GM19395 (cell line): ENCODE measurements around the gene ZNF253.
"Not testable (repeated sequence)": the region's sequence is repeated elsewhere in the genome, so short reads cannot be mapped to it uniquely, and the experiment has no call there.

Source experiments
- ATAC-seq: cut with Tn5 transposase; IDR thresholded peaks from one replicate; pipeline ENCODE4 v1.9.1; 2021; ENCODE audit warnings: mild to moderate bottlenecking, moderate library complexity; ENCODE audit not compliant: unreplicated experiment

ZNF253 gene

DNA sequence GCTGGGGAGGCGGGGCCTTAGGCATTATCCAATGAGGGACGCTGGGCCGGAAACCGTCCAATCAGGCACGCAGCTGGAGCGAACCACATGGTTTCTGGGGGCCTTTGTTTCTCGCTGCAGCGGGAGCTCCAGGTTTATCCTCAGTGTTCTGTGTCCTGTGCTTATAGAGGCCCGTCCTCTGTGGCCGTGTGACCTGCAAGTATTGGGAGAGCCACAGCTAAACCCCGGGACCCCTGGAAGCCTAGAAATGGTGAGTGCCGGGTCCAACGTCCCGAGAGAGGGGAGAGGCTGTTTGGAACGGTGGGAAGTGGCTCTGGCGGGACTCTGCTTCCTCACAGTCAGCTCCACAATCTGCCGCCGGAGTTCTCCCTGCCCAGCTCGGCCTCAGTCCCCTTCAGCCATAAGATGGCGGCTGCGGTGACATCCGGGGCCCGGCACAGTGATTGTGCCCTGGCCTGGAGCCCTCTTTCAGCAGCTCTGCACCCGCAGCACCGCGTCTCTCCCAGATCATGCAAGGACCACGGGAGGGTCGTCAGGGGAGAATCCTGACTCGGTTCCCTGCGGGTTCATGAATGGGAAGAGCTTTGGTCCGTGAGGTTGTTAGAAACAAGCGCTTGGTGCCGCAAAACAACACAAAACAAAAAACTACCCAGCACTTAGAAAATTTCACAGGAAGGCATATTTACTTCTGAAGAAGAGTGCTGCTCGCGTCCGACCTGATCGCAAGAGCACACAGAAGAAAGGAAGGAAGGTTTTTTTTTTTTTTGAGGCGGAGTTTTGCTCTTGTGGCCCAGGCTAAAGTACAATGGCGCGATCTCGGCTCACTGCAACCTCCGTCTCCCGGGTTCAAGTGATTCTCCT, at the start of gene ZNF253:
TSS of gene ZNF253 (plus strand) at position 133 of the 861 bp plus-strand sequence. CDS start at position 248, 115 bp downstream.
- peak; percentile 97 for ATAC-seq

DNA sequence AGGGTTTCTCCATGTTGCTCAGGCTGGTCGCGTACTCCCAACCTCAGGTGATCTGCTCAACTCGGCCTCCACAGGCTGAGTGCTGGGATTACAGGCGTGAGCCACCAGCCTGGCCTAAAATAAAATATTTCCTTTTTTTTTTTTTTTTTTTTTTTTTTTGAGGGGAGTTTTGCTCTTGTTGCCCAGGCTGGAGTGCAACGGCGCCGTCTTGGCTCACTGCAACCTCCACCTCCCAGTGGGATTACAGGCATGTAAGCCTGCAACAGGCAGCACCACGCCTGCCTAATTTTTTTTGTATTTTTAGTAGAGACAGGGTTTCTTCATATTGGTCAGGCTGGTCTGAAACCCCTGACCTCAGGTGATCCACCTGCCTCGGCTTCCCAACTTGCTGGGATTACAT, 49.0 kb upstream of the ZNF253 start:
- no peak for ATAC-seq

DNA sequence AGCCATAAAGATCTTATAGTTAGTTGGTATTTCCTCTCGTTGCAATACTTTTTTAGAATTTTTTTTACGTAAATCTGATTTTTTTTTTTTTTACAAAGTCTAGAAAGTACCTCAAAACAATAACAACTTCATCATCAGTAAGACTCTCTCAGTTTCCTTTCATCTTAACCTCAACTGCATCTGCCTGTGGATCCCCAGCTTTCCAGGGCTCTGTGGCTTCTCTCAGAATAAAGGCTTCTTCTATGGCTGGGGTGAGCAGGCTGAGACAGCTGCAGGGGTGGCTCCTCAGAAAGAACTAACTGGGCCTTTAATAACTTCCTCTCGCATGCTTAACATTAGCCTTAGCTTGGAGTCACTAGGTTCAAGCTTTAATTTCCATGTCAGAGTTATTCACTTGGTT, 48.3 kb upstream of the ZNF253 start:
- no peak for ATAC-seq

DNA sequence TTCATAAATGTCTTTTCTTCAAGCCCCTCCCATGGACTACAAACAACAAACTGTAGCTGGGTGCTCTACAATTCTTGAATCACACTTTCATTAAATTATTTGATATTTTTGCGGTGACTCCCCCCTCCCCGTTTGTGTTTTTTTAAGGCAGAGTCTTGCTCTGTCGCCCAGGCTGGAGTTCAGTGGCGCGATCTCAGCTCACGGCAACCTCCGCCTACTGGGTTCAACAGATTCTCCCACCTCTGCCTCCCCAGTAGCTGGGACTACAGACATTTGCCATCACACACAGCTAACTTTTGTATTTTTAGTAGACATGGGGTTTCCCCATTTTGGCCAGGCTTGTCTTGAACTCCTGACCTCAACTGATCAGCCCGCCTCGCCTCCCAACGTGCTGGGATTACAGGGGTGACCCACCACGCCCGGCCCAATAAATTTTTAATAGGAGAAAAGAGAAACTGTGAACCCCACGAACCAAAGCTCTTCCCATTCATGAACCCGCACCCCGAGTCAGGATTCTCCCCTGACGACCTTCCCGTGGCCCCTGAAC, 44.8 kb upstream of the ZNF253 start:
- peak; percentile 12 for ATAC-seq

DNA sequence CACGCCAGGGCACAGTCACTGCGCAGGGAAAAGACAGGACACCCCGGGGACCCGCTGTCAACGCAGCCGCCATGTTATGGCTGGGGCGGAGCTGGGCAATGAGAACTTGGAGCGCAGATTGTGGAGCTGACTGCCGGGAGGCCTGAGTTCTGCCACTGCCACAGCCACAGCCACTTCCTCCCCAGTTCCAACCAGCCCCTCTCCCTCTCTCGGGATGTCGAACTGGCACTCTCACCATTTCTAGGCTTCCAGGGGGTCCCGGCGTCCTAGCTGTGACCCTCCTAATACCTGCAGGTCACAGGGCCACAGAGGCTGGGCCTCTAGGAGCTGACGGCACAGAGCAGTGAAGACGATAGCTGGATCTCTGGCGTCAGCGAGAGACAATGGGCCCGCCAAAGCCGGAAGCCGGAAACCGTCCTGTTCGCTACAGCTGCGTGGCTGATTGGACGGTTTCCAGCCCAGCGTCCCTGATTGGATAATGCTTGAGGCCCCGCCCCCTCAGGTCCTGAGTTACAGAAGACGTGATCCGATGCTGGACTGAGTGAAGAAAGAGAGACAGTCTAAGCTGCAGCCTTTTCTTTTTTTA, 44.2 kb upstream of the ZNF253 start, which contains the start of gene ZNF506:
TSS of gene ZNF506 (minus strand) at position 385 of the 586 bp plus-strand sequence. CDS start at position 238, 147 bp downstream.
- ATAC-seq, result peak; percentile 93

DNA sequence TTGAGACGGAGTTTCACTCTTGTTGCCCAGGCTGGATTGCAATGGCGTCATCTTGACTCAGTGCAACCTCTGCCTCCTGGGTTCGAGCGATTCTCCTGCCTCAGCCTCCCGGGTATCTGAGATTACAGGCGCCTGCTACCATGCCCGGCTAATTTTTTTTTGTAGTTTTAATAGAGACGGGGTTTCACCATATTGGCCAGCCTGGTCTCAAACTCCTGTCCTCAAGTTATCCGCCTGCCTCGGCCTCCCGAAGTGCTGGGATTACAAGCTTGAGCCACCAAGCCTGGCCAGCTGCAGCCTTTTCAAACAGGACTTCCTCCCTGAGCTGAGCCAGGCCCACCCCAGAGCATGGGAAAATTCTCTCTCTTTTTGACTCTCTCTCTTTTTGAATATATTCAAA, 43.7 kb upstream of the ZNF253 start:
- ATAC-seq, result peak; percentile 11

DNA sequence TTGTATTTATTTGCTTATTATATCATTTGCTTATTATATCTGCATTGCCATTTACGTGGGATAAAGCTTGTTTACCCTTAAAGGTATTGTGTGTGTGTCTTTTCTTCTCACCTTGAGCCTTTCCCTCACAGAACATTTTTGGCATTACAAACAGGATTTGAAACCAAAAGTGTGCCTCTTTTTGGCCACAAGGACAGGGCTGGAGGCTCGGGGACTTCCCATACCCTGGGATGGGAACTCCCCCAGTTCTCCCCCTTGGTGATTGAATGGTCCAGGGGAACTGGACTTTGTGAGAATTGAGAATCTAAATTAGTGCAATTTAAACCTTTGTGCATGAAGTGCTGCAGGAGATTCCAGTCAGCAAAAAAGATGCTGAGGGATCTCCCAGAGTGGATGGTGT, 41.8 kb upstream of the ZNF253 start:
- ATAC-seq, result no peak

DNA sequence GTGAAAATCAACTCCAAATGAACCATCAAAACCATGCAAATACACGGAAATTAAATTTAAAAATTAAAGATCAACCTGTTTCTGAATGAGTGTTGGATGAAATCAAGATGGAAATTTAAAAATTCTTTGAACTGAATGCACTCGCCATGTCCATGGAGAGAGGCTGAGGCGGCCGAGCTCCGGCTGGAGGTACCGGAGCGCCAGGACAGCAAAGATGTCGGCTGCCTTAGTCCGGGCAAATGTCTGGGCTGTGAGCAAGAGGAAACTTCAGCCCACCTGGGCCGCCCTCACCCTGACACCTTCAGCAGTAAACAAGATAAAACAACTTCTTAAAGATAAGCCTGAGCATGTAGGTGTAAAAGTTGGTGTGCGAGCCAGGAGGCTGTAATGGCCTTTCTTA, 38.8 kb upstream of the ZNF253 start:
- ATAC-seq, result no peak

DNA sequence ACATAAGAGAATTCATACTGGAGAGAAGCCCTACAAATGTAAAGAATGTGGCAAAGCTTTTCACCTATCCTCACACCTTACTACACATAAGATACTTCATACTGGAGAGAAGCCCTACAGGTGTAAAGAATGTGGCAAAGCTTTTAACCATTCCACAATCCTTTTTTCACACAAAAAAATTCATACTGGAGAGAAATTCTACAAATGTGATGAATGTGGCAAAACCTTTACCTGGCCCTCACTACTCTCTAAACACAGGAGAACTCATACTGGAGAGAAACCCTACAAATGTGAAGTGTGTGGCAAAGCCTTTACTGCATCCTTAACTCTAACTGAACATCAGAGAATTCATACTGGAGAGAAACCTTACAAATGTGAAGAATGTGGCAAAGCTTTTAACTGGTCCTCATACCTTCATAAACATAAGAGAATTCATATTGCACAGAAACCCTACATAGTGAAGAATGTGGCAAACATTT, 30.1 kb upstream of the ZNF253 start:
- ATAC-seq, result no peak

DNA sequence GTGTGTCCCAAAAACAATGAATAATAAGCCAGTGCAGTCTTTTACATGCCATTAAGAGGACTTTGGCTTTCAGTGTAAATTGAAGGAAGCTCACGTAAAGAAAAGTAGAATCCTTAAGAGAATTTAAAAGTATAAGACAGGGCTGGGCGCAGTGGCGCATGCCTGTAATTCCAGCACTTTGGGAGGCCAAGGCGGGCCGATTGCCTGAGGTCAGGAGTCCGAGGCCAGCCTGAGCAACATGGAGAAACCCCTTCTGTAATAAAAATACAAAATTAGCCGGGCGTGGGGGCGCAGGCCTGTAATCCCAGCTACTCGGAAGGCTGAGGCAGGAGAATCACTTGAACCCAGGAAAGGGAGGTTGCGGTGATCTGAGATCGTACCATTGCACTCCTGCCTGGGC, 17.9 kb upstream of the ZNF253 start:
- no peak for ATAC-seq

DNA sequence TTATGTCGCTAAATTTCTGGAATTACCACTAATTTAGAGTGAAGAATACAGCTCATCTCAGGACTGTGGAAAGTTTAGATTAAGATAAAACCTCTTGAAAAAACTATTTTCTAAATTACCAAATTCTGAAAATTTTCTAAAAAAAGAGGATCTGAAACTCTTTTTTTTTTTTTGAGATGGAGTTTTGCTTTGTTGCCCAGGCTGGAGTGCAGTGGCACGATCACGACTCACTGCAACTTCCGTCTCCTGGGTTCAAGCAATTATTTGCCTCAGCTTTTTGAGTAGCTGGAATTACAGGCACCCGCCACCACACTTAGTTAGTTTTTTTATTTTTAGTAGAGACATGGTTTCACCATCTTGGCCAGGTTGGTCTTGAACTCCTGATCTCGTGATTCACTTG, 16.6 kb upstream of the ZNF253 start:
- no peak for ATAC-seq

DNA sequence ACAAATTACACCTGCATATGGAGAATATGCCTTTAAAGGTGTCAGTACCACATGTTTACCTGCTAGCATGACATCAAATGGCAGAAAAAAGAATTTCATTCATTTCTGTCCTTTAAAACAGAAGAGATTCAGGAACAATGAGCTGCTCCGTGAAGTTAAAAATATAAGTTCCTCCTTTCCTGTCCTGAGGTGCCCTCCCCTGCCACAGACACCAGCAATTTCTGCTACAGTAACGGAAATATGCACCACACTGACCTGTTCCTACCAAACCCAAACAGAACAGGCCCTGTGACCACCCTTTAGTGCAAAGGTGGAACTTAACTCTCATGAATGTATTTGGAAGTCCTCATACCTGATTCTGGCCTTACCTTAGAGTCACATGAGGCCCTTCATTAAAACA, 13.9 kb upstream of the ZNF253 start:
- ATAC-seq, result not testable (repeated sequence)

DNA sequence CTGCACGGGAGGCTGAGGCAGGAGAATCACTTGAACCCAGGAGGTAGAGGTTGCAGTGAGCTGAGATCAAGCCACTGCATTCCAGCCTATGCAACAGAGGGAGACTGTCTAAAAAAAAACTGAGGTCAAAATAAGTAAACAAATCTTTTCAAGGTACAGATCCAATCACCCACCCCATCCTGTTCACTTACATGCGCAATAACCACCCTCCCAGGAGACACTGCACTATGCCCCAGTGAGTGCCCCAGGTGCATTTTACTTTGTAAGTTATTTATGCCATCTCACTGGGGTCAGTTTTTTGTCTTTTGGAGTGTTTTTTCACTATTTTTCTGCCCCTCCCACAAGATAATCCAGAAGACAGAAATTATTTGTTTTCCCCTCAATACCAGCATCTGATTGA, 6.9 kb upstream of the ZNF253 start:
- ATAC-seq, result no peak

DNA sequence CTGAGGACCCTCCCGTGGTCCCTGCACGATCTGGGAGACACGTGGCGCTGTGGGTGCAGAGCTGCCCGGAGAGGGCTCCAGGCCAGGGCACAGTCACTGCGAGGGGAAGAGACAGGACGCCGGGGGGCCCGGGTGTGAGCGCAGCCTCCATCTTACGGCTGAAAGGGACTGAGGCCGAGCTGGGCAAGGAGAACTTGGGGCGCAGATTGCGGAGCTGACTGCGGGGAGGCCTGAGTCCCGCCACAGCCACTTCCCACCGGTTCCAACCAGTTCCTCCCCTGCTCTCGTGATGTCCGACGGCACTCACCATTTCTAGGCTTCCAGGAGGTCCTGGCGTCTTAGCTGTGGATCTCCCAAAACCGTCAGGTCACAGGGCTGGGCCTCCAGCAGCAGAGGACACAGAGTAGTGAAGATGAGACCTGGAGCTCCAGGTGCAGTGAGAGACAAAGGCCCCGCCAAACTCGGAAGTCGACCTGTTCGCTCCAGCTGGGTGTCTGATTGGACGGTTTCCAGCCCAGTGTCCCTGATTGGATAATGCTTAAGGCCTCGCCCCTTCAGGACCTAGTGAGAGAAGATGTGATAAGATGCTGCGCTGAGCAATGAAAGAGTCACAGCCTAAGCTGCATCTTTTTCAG, 4.8 kb upstream of the ZNF253 start:
- no peak for ATAC-seq

DNA sequence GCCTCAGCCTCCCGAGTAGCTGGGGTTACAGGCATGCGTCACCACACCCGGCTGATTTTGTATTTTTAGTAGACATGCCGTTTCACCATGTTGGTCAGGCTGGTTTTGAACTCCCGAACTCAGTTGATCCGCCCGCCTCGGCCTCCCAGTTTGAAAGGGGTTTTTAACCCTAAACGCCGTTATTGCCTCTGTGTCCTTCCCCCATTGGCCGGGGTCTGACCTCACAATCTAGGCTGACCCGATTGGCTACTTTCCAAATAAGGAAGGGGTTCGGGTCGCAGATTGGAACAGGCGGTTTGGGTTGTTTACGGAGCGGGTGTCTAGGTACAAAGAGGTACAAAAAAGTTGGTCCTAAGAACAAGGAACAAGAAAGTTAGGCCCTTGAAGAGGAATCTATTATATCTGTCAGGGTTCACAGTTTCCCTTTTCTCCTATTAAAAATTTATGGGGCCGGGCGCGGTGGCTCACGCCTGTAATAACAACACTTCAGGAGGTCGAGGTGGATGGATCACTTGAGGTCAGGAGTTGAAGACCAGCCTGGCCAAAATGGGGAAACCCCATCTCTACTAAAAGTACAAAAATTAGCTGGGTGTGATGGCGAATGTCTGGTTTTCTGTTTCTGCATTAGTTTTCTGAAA, 1.0 kb downstream of the ZNF253 start:
- no peak for ATAC-seq

DNA sequence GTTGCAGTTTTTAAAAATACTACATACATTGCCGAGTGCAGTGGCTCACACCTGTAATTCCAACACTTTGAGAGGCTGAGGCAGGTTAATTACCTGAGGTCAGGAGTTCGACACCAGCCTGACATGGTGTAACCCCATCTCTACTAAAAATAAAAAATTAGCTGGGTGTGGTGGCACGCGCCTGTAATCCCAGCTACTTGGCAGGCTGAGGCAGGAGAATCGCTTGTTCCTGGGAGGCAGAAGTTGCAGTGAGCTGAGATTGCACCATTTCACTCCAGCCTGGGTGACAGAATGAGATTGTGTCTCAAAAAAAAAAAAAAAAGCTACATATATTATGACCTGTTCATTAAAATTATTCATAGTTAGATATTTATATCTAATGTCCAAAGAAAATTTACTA, 4.4 kb downstream of the ZNF253 start:
- ATAC-seq, result not testable (repeated sequence)

DNA sequence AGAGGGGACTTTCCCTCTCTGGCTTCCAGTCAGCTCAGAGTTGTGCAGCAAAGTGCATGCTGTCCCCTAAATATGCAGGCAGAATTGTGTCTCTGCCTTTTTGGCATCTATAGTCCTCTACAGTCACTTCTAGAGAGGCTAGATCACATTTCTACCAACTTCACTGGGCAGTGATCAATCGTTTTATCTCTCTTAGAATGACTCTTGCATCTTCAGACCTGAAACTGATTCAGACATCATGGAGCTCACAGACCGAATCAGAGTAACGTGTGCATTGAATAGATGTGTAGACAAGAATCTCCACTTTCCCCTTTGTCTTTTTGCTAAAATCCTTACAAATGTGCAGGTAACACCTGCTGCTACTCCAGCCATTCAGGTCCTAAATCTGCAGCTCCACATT, 6.2 kb downstream of the ZNF253 start:
- ATAC-seq, result no peak

DNA sequence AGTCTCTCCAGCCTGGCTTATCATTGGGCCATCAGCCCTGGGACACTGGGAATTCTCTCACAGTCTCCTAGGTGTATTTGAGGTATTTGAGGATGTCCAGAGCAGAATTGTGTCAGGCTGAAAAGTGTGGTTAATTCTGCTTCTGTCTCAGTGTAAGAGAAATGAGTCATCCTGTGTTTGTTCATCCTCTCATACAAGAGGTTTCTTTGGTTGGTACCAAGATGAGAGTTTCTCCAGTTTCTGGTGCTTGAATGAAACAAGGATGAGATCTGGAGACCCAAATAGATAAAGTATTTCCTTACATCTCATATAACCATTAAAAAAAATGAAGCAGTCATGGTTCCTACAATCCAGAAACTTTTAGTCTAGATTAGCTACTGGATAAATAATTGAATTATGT, 7.7 kb downstream of the ZNF253 start:
- no peak for ATAC-seq

DNA sequence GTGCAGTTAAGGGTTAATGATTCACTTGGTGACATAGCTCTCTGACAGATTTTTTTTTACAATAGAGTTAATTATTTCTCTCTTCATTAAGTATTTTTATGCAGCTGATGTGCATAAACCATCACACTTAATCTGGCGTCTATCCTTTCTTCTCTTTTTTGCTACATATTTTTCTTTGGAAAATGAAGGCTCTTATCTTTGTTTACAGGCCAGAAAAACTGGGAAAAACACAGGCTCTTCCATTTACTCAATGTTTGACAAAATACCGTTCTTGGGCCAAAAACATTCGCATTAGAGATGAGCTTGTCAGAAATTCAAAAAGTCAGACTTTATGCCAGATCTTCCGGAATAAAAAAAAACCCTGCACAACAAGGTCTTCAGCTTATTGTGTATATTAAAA, 12.0 kb downstream of the ZNF253 start:
- no peak for ATAC-seq

DNA sequence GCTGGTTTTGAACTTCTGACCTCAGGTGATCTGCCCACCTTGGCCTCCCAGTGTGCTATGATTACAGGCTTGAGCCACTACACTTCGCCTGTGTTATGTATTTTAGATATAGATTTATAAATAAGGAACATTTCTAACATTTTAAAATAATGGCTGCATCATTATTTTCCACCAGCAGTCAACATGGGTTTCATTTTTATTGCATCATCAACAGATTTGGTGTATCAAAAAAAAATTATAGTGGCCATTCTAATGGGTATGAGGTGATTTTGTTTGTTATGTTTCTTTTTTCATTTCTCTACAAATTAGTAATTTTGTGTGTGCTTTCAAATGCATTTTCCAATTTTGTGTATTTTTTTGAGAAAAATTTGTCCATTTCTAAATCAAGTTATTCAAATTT, 18.9 kb downstream of the ZNF253 start:
- no peak for ATAC-seq
